Fibroblast of the aortic adventitia (primary cell): ENCODE data around the gene USH2A. TPM values are rescaled to one million over a fixed set of nuclear protein-coding genes. Genes with fewer than 3 reads are reported as not detected.

ENCODE experiments used
- DNase-seq: peaks from one replicate; pipeline ENCODE4 v3.0.0-alpha.2; 2010; ENCODE audit warnings: low read depth
- H3K4me3 ChIP-seq: 2 replicates; pipeline ENCODE4 v1.5.1; 2011; ENCODE audit warnings: low read depth, mild to moderate bottlenecking, control low read depth, low read length, moderate library complexity
- total RNA-seq: library from RNA; depleted of rRNA; stranded (reverse); fragments of >200 nt; gene quantifications from 2 replicates; pipeline ENCODE4 v1.2.3, GENCODE V29; 2012; ENCODE audit warnings: low replicate concordance
- TF ChIP-seq, protein P1 (sequence below): IDR thresholded peaks from 2 replicates; pipeline ENCODE4 v1.5.1; 2011; ENCODE audit warnings: mild to moderate bottlenecking, low read length, control low read depth, inconsistent platforms; ENCODE audit not compliant: insufficient read depth

Gene USH2A
- total RNA-seq, 1 donor = under 0.01 TPM

- TF ChIP-seq, protein P1, sequence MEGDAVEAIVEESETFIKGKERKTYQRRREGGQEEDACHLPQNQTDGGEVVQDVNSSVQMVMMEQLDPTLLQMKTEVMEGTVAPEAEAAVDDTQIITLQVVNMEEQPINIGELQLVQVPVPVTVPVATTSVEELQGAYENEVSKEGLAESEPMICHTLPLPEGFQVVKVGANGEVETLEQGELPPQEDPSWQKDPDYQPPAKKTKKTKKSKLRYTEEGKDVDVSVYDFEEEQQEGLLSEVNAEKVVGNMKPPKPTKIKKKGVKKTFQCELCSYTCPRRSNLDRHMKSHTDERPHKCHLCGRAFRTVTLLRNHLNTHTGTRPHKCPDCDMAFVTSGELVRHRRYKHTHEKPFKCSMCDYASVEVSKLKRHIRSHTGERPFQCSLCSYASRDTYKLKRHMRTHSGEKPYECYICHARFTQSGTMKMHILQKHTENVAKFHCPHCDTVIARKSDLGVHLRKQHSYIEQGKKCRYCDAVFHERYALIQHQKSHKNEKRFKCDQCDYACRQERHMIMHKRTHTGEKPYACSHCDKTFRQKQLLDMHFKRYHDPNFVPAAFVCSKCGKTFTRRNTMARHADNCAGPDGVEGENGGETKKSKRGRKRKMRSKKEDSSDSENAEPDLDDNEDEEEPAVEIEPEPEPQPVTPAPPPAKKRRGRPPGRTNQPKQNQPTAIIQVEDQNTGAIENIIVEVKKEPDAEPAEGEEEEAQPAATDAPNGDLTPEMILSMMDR = no peak
- H3K4me3 ChIP-seq = no peak overlapping the region
- DNase-seq = no peak
Observed at GRCh38 chr1:216261631-216262030, 161.6 kb downstream of the USH2A start.

GRCh38 chr1:216258856-216259255, 164.4 kb downstream of the USH2A start:
- H3K4me3 ChIP-seq = no peak overlapping the region
- TF ChIP-seq, protein P1 = no peak
- no peak for DNase-seq

DNA sequence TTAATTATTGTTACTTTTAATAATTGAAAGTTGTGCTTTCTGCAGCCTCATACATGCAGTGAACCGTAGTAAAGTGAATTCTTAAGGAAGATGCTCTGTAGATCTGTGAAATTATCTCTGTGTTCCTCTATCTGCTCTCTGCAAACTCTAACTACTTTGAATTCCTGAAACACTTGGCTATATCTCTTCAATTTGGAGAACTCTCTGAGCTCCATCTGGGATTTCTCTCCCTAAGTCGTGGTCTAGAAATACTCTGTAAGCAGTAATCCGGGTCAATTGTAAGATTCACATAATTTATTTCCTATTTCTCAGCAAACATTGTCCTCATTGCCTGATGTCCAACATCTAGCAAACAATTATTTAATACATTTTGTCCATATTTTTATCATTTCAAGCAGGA, 164.9 kb downstream of the USH2A start:
- TF ChIP-seq, protein P1 = no peak
- DNase-seq = no peak
- no peak overlapping the region for H3K4me3 ChIP-seq

DNA sequence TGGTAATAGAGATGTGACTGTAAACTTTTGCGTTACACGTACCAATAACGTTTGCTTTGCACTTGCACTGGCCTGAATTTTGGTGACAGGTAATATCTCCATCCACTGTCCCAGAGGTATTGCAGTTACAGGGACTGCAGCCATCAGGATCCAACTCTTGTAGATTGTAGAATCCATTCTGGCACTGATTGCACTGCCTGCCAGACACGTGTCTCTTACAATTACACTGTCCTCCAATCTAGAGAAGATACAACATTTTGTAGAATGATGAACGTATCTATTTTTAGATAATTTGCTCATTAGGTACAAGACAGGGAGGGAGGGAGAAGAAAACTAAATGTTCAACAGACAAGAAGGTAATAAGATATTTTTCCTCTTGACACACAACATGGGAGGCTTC, 172.4 kb downstream of the USH2A start:
- TF ChIP-seq, protein P1 = no peak
- no peak for DNase-seq
- H3K4me3 ChIP-seq = no peak overlapping the region

DNA sequence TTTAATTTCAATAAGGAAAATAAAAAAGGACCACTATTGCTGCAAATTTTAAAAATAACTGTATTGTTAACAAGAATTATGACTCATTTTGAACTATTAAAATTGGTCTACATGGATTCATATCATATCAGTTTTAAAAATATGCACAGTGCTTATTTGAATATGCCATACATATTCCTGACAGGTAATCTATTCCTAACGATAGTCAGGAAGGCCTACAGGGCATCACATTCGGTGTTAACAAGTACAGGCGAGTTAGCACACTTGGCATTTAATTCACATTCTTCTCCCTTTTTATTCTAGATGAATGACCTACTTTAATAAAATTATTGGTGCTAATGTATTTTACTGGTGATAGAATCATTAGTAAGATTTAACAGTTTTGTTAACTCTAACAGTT, 174.6 kb downstream of the USH2A start:
- no peak overlapping the region for H3K4me3 ChIP-seq
- TF ChIP-seq, protein P1 = no peak
- DNase-seq = no peak

DNA sequence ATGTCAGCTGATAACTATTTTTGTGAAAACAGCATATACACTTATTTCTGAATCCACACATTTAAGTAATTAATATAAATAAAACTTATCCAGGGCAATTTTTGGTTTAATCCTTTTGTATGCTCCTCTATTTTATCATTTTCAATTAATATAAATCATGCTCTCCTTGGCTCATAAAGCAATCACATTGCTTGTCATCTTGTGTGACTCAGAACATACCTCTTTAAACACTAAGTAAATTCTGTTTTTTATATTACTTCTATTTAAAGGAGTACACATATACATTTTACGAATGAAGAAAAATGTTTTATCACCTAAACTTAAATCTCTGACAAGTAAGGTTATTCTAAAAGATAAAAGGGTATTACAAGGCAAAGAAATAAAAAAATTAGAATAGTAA, 175.3 kb downstream of the USH2A start:
- DNase-seq = no peak
- TF ChIP-seq, protein P1 = no peak
- no peak overlapping the region for H3K4me3 ChIP-seq

- TF ChIP-seq, protein P1 = no peak
- no peak overlapping the region for H3K4me3 ChIP-seq
- no peak for DNase-seq
Observed at GRCh38 chr1:216246577-216247203, 176.6 kb downstream of the USH2A start.
